Measurements from ENCODE around the gene GJC3. TPM values are rescaled to one million over a fixed set of nuclear protein-coding genes. Genes with fewer than 3 reads are reported as not detected.
A peak's percentile ranks its signal among the peaks of the same experiment; 100 is the strongest.

GJC3 gene
- total RNA-seq, 1 experiment from 2014 or later, result 2.3 TPM

GRCh38 chr7:99947608-99948007 is 18.2 kb upstream of the GJC3 start:
- no peak overlapping the region for H3K27ac ChIP-seq (ENCODE audit: insufficient read length, low read depth, low read length)
- Mint-ChIP-seq H3K9me3 (peaks cover 36 to 45% of the 10 kb centered on the region in 2 experiments), H3K4me1 (peaks cover 26 to 36% of the 10 kb centered on the region in 2 experiments), H3K27me3 (ENCODE audit: low read depth) (peaks cover 1% of the 10 kb centered on the region; the same call in 1 of the 2 replicates), H3K27ac (peak overlapping the region in 1 of 3 experiments; percentile 84; a peak in 1 of 7 replicates), H3K36me3 (ENCODE audit: insufficient read depth in 1 of 3, low read depth in 3 of 3) (peaks cover 18 to 45% (median 31%) of the 10 kb centered on the region in 3 experiments), H3K4me3 (no peak overlapping the region)
- peak overlapping the region; percentile 88 for H2AK5ac ChIP-seq (ENCODE audit: insufficient read length, low read length)
- WGBS (ENCODE audit: extremely low coverage, insufficient read length, low lambda C conversion rate), result no CpG with 5 or more reads among the region's 1 CpG
- H3K23ac ChIP-seq (ENCODE audit: insufficient read length, low read depth, low read length), result no peak overlapping the region
- peak overlapping the region; percentile 17 for H3K18ac ChIP-seq (ENCODE audit: insufficient read length, low read depth, low read length)
- no peaks in the 10 kb centered on the region for H3K79me1 ChIP-seq (ENCODE audit: insufficient read depth, low read depth, low read length, poor library complexity, severe bottlenecking)
- H3K14ac ChIP-seq (ENCODE audit: insufficient read depth, low read length), result no peak overlapping the region
- no peaks in the 10 kb centered on the region for H3K27me3 ChIP-seq (ENCODE audit: insufficient read depth, low read length)
- H2BK5ac ChIP-seq (ENCODE audit: insufficient read length, low read length), result no peak overlapping the region
- TF ChIP-seq, protein P1, sequence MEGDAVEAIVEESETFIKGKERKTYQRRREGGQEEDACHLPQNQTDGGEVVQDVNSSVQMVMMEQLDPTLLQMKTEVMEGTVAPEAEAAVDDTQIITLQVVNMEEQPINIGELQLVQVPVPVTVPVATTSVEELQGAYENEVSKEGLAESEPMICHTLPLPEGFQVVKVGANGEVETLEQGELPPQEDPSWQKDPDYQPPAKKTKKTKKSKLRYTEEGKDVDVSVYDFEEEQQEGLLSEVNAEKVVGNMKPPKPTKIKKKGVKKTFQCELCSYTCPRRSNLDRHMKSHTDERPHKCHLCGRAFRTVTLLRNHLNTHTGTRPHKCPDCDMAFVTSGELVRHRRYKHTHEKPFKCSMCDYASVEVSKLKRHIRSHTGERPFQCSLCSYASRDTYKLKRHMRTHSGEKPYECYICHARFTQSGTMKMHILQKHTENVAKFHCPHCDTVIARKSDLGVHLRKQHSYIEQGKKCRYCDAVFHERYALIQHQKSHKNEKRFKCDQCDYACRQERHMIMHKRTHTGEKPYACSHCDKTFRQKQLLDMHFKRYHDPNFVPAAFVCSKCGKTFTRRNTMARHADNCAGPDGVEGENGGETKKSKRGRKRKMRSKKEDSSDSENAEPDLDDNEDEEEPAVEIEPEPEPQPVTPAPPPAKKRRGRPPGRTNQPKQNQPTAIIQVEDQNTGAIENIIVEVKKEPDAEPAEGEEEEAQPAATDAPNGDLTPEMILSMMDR (conservative IDR thresholded peaks at IDR 0.05), result no peak
- no peak overlapping the region for H4K91ac ChIP-seq (ENCODE audit: insufficient read length, low read depth, low read length)
- H2BK15ac ChIP-seq (ENCODE audit: low read depth, low read length), result no peak overlapping the region
- no peak overlapping the region for H4K8ac ChIP-seq (replicated peaks; ENCODE audit: insufficient read length, low read depth, low read length)
- DNase-seq, result no peak
- no peak overlapping the region for H3K4ac ChIP-seq (ENCODE audit: low read depth, low read length)
- no peak overlapping the region for H2BK12ac ChIP-seq (ENCODE audit: insufficient read length, low read depth, low read length)
- H4K20me1 ChIP-seq (ENCODE audit: control insufficient read depth, insufficient read depth, insufficient read length), result no peaks in the 10 kb centered on the region
- no peak overlapping the region for H3T11ph ChIP-seq (ENCODE audit: low read length)
- H3K4me1 ChIP-seq (ENCODE audit: insufficient read depth, low read length), result peaks cover 11% of the 10 kb centered on the region; the same call in 1 of the 2 replicates
- H2BK20ac ChIP-seq (ENCODE audit: low read depth, low read length, poor library complexity, severe bottlenecking), result no peak overlapping the region
- no peaks in the 10 kb centered on the region for H3K23me2 ChIP-seq (ENCODE audit: insufficient read length, low read depth, low read length, poor library complexity, severe bottlenecking)
- H3K79me2 ChIP-seq (ENCODE audit: insufficient read depth, low read length), result no peaks in the 10 kb centered on the region
- H2AFZ ChIP-seq (ENCODE audit: low read length), result no peak overlapping the region
- H3K56ac ChIP-seq (ENCODE audit: insufficient read length, low read depth, low read length), result no peak overlapping the region
- no peak overlapping the region for H2BK120ac ChIP-seq (ENCODE audit: low read depth, low read length, poor library complexity, severe bottlenecking)
- H3K9me3 ChIP-seq (ENCODE audit: control insufficient read depth, low read depth, low read length), result no peaks in the 10 kb centered on the region
- H3K9ac ChIP-seq (ENCODE audit: extremely low read depth, insufficient read length, low read length), result no peak overlapping the region
- no peak overlapping the region for H4K5ac ChIP-seq (ENCODE audit: insufficient read length, low read depth, low read length)
- no peak overlapping the region for H3K4me2 ChIP-seq (ENCODE audit: insufficient read depth, insufficient read length, low read length)
